ENCODE data around the gene FSTL4. TPM values are rescaled to one million over a fixed set of nuclear protein-coding genes. Genes with fewer than 3 reads are reported as not detected.
A peak's percentile ranks its signal among the peaks of the same experiment; 100 is the strongest.

FSTL4 gene
- total and polyA plus RNA-seq, 2 of the 13 experiments (the other 11 are each of a cell fraction or from before 2014, with no cell fraction given), result 2.1 to 3.0 TPM

DNA sequence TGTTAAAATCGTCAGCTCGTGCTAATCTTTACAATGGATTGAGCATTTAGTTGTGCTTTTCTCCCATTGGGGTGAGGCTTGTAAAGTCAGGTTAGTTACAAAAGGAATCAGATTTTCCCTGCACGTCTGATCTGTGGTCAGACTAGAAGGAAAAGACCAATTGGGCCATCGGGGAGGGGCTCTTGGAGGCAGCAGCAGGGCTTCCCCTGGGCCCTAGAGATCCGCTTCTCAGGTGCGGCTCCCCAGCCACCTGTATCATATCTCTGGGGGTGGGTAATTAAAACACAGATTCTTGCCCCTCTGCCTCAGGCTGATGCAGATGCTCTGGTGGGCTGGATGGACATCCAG, 360.2 kb downstream of the FSTL4 start (continued):
- TF ChIP-seq, protein P1, sequence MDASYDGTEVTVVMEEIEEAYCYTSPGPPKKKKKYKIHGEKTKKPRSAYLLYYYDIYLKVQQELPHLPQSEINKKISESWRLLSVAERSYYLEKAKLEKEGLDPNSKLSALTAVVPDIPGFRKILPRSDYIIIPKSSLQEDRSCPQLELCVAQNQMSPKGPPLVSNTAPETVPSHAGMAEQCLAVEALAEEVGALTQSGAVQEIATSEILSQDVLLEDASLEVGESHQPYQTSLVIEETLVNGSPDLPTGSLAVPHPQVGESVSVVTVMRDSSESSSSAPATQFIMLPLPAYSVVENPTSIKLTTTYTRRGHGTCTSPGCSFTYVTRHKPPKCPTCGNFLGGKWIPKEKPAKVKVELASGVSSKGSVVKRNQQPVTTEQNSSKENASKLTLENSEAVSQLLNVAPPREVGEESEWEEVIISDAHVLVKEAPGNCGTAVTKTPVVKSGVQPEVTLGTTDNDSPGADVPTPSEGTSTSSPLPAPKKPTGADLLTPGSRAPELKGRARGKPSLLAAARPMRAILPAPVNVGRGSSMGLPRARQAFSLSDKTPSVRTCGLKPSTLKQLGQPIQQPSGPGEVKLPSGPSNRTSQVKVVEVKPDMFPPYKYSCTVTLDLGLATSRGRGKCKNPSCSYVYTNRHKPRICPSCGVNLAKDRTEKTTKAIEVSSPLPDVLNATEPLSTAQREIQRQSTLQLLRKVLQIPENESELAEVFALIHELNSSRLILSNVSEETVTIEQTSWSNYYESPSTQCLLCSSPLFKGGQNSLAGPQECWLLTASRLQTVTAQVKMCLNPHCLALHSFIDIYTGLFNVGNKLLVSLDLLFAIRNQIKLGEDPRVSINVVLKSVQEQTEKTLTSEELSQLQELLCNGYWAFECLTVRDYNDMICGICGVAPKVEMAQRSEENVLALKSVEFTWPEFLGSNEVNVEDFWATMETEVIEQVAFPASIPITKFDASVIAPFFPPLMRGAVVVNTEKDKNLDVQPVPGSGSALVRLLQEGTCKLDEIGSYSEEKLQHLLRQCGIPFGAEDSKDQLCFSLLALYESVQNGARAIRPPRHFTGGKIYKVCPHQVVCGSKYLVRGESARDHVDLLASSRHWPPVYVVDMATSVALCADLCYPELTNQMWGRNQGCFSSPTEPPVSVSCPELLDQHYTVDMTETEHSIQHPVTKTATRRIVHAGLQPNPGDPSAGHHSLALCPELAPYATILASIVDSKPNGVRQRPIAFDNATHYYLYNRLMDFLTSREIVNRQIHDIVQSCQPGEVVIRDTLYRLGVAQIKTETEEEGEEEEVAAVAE (CRISPR knock-in tag; IDR thresholded peaks at IDR 0.05; ENCODE audit: borderline replicate concordance), result no peak
- TF ChIP-seq ZKSCAN1 (IDR thresholded peaks at IDR 0.05; ENCODE audit: low read length) (no peak), HOXA3 (CRISPR knock-in tag; IDR thresholded peaks at IDR 0.05) (0 out of 2 replicates have a peak, but pooled peaks have one; percentile 10), ZNF3 (CRISPR knock-in tag; IDR thresholded peaks at IDR 0.05) (no peak), PHF8 (CRISPR knock-in tag; IDR thresholded peaks at IDR 0.05) (no peak), ZNF256 (CRISPR knock-in tag; conservative IDR thresholded peaks at IDR 0.05) (no peak), ZNF468 (CRISPR knock-in tag; IDR thresholded peaks at IDR 0.05) (no peak), ZZZ3 (CRISPR knock-in tag; IDR thresholded peaks at IDR 0.05; ENCODE audit: borderline replicate concordance) (0 out of 2 replicates have a peak, but pooled peaks have one; percentile 8), POLR2A (IDR thresholded peaks at IDR 0.05; ENCODE audit: insufficient read depth in 1 of 2, low read depth in 2 of 2, low read length in 2 of 2) (peak in 1 of 2 experiments; percentile 55; a peak in 1 of 4 replicates), ZNF644 (CRISPR knock-in tag; IDR thresholded peaks at IDR 0.05; ENCODE audit: low read depth) (no peak), SALL2 (CRISPR knock-in tag; IDR thresholded peaks at IDR 0.05) (no peak), MTF1 (CRISPR knock-in tag; IDR thresholded peaks at IDR 0.05) (no peak), MAFK (conservative IDR thresholded peaks at IDR 0.05 in 1 of 2, IDR thresholded peaks at IDR 0.05 in 1 of 2; ENCODE audit: low read length in 2 of 2) (no peak), KLF16 (CRISPR knock-in tag; IDR thresholded peaks at IDR 0.05) (no peak)
- TF ChIP-seq, protein P2, sequence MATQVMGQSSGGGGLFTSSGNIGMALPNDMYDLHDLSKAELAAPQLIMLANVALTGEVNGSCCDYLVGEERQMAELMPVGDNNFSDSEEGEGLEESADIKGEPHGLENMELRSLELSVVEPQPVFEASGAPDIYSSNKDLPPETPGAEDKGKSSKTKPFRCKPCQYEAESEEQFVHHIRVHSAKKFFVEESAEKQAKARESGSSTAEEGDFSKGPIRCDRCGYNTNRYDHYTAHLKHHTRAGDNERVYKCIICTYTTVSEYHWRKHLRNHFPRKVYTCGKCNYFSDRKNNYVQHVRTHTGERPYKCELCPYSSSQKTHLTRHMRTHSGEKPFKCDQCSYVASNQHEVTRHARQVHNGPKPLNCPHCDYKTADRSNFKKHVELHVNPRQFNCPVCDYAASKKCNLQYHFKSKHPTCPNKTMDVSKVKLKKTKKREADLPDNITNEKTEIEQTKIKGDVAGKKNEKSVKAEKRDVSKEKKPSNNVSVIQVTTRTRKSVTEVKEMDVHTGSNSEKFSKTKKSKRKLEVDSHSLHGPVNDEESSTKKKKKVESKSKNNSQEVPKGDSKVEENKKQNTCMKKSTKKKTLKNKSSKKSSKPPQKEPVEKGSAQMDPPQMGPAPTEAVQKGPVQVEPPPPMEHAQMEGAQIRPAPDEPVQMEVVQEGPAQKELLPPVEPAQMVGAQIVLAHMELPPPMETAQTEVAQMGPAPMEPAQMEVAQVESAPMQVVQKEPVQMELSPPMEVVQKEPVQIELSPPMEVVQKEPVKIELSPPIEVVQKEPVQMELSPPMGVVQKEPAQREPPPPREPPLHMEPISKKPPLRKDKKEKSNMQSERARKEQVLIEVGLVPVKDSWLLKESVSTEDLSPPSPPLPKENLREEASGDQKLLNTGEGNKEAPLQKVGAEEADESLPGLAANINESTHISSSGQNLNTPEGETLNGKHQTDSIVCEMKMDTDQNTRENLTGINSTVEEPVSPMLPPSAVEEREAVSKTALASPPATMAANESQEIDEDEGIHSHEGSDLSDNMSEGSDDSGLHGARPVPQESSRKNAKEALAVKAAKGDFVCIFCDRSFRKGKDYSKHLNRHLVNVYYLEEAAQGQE (IDR thresholded peaks at IDR 0.05; ENCODE audit: borderline replicate concordance in 1 of 2, low read depth in 1 of 2, low read length in 2 of 2), result peak in 1 of 2 experiments; percentile 6; a peak in 1 of 4 replicates
- TF ChIP-seq, protein P3, sequence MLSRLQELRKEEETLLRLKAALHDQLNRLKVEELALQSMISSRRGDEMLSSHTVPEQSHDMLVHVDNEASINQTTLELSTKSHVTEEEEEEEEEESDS (CRISPR knock-in tag; IDR thresholded peaks at IDR 0.05; ENCODE audit: borderline replicate concordance), result no peak
- TF ChIP-seq, protein P4, sequence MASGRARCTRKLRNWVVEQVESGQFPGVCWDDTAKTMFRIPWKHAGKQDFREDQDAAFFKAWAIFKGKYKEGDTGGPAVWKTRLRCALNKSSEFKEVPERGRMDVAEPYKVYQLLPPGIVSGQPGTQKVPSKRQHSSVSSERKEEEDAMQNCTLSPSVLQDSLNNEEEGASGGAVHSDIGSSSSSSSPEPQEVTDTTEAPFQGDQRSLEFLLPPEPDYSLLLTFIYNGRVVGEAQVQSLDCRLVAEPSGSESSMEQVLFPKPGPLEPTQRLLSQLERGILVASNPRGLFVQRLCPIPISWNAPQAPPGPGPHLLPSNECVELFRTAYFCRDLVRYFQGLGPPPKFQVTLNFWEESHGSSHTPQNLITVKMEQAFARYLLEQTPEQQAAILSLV (CRISPR knock-in tag; IDR thresholded peaks at IDR 0.05; ENCODE audit: borderline replicate concordance), result peak; percentile 8; the same call in 1 of the 2 replicates
- TF ChIP-seq, protein P5, sequence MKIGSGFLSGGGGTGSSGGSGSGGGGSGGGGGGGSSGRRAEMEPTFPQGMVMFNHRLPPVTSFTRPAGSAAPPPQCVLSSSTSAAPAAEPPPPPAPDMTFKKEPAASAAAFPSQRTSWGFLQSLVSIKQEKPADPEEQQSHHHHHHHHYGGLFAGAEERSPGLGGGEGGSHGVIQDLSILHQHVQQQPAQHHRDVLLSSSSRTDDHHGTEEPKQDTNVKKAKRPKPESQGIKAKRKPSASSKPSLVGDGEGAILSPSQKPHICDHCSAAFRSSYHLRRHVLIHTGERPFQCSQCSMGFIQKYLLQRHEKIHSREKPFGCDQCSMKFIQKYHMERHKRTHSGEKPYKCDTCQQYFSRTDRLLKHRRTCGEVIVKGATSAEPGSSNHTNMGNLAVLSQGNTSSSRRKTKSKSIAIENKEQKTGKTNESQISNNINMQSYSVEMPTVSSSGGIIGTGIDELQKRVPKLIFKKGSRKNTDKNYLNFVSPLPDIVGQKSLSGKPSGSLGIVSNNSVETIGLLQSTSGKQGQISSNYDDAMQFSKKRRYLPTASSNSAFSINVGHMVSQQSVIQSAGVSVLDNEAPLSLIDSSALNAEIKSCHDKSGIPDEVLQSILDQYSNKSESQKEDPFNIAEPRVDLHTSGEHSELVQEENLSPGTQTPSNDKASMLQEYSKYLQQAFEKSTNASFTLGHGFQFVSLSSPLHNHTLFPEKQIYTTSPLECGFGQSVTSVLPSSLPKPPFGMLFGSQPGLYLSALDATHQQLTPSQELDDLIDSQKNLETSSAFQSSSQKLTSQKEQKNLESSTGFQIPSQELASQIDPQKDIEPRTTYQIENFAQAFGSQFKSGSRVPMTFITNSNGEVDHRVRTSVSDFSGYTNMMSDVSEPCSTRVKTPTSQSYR (CRISPR knock-in tag; IDR thresholded peaks at IDR 0.05; ENCODE audit: borderline replicate concordance), result no peak

All from HepG2 (cell line).